Body of pancreas (tissue), 4 donors: ENCODE results near the gene PERCC1. TPM values are rescaled to one million over a fixed set of nuclear protein-coding genes. Genes with fewer than 3 reads are reported as not detected.

Experiments
- ATAC-seq: fragments of 150-250 bp; one replicate; pipeline ENCODE4 v1.9.1; 2016
- DNase-seq, 4 donors: peaks; one replicate each; pipeline ENCODE4 v3.0.0-alpha.2; 2019
- H3K27ac ChIP-seq, 4 donors: fragments of 200-600 bp; sonication (generic); 1 replicate in 3 of 4; 2 replicates in 1 of 4; pipeline versions ENCODE4 v1.5.1 to v1.6.1; 2016 to 2019; ENCODE audit warnings: mild to moderate bottlenecking in 1 of 4, mixed read lengths in 1 of 4, moderate library complexity in 1 of 4
- H3K27me3 ChIP-seq, 2 donors: fragments of 200-600 bp; sonication (generic); one replicate each; pipeline ENCODE4 v1.6.0; 2016; ENCODE audit warnings: mild to moderate bottlenecking in 1 of 2
- H3K36me3 ChIP-seq, 2 donors: fragments of 200-600 bp; sonication (generic); replicated peaks in 1 of 2; 2 replicates each; pipeline ENCODE4 v1.5.1; 2016; ENCODE audit warnings: low read depth in 2 of 2; ENCODE audit not compliant: insufficient read depth in 1 of 2
- H3K4me1 ChIP-seq: fragments of 200-600 bp; sonication (generic); one replicate; pipeline ENCODE4 v1.6.0; 2016
- H3K4me3 ChIP-seq, 2 donors: fragments of 200-600 bp; sonication (generic); 1 replicate in 1 of 2; 2 replicates in 1 of 2; pipeline ENCODE4 v1.5.1; 2016 to 2019
- H3K9me3 ChIP-seq, 3 donors: fragments of 200-600 bp; sonication (generic); 1 replicate in 2 of 3; 2 replicates in 1 of 3; pipeline ENCODE4 v1.5.1; 2016
- POLR2A ChIP-seq, 3 donors: fragments of 450-650 bp; IDR thresholded peaks; one replicate each; pipeline ENCODE4 v1.6.1; 2016; ENCODE audit warnings: antibody characterized with exemption in 3 of 3, mild to moderate bottlenecking in 2 of 3
- WGBS, 2 donors: methylation state at CpG; one replicate each; pipeline ENCODE4 v1.1.5; 2017; 5-methylcytosine and 5-hydroxymethylcytosine counted together
- intact Hi-C: fragments of 100-400 bp; cut with DNase I; formaldehyde crosslinking; loops from one replicate; pipeline ENCODE4 v1.15.1; 2023
- total RNA-seq, 2 donors: library from RNA; depleted of rRNA; stranded (reverse); fragments of >200 nt; gene quantifications; one replicate each; pipeline ENCODE4 v1.1.0, GENCODE V29; 2016
- TF ChIP-seq, protein P1 (sequence below), 7 experiments: fragments of 450-650 bp in 4 of 7; fragments of 200-600 bp in 3 of 7; sonication (generic) in 3 of 7; IDR thresholded peaks; one replicate each; pipeline ENCODE4 v1.5.1; 2016 to 2019; ENCODE audit warnings: antibody characterized with exemption in 7 of 7

Gene PERCC1
- total RNA-seq, 2 donors from 2014 or later: not detected

DNA sequence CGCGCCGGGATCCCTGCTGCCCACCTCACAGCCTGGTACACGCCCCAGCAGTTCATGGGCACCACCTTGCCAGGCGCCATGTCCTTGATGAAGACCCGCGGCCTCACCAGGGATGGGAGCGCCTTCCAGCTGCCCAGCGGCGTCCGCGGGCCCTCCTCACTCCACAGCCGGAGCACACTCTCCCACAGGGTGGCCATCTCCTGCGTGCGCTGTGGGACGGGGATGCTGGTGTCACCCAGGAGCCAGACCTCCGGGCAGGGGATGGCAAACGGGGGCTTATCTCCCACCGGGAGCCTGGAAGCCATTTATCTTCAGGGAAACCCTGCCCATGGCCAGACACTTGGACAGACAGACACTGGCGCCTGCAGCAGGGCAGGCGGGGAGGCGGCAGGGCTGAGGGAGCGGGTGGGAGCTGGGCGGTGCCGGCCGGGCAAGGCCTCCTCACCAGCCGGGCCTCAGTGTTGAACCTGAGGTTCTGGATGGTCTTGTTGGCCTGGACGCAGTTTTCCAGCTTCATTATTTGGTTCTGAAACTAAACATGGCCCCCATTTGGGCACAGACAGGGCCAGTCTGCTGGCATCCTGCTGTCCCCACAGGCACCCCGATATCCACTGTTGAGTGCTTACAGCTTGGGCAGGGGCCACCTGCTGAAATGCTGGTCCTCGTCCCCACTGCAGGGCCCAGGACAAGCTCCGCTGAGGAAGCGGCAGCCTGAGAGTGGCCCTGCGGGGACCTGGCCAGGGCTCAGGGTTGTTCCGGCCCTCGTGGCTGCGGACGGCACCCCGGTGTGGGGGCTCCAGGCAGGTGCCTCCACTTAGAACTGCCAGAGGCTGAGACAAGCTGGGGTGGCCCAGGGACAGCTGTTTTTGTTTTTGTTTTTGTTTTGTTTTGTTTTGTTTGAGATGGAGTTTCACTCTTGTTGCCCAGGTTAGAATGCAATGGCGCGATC, 4.0 kb downstream of the PERCC1 start:
- intact Hi-C loops: no loop called here
- ATAC-seq (no peak), DNase-seq (no peak)
- no peak overlapping the region for H3K27ac ChIP-seq
- TF ChIP-seq, protein P1, sequence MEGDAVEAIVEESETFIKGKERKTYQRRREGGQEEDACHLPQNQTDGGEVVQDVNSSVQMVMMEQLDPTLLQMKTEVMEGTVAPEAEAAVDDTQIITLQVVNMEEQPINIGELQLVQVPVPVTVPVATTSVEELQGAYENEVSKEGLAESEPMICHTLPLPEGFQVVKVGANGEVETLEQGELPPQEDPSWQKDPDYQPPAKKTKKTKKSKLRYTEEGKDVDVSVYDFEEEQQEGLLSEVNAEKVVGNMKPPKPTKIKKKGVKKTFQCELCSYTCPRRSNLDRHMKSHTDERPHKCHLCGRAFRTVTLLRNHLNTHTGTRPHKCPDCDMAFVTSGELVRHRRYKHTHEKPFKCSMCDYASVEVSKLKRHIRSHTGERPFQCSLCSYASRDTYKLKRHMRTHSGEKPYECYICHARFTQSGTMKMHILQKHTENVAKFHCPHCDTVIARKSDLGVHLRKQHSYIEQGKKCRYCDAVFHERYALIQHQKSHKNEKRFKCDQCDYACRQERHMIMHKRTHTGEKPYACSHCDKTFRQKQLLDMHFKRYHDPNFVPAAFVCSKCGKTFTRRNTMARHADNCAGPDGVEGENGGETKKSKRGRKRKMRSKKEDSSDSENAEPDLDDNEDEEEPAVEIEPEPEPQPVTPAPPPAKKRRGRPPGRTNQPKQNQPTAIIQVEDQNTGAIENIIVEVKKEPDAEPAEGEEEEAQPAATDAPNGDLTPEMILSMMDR (IDR thresholded peaks at IDR 0.05): no peak
- TF ChIP-seq POLR2A (IDR thresholded peaks at IDR 0.05): no peak
- no peak overlapping the region for H3K4me3 ChIP-seq
- H3K9me3 ChIP-seq: no peaks in the 10 kb centered on the region
- no peaks in the 10 kb centered on the region for H3K36me3 ChIP-seq
- H3K4me1 ChIP-seq: peaks cover 10% of the 10 kb centered on the region
- 80 to 89% methylated on average over 15 to 36 of the region's 40 CpGs for whole genome bisulfite sequencing, 2 donors
- H3K27me3 ChIP-seq: no peaks in the 10 kb centered on the region

DNA sequence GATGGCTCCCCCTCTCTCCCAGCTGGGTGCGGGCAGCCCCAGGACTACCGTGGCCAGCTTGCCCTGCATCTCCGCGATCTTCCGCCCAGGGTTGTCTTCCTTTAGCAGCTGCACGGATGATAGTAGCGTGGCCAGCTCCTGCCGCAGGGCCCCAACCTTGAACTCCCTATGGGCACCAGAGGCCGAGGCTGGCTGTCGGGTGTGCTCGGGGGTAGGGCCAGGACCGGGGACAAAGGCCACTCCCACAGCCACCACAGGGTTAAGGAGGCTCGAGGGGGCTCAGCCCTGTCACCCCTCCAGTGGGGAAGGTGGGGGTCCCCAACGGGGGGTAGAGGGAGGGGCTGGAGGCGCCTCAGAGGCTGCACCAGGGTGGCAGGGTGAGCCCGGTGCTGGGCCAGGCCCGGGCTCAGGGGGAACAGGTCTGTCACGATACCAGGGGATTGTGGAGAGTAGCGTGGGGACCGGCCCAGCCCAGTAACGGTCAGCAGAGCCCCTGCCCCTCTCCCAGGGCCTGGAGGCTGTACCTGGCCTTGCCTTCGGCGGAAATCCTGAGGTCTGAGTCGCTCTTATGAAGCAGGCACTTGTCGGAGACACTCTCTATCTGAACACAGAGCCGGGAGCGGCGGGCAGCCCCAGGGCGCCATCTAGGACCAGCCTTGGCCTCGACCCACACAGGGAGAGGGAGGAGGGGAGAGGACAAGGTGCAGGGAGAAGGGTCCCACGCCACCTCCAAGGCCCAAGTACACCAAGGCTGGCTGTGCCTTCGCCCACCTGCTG, 5.2 kb downstream of the PERCC1 start:
- H3K27ac ChIP-seq: no peak overlapping the region
- no peak overlapping the region for H3K4me3 ChIP-seq
- H3K9me3 ChIP-seq: no peaks in the 10 kb centered on the region
- H3K36me3 ChIP-seq: no peaks in the 10 kb centered on the region
- WGBS, 2 donors: 85 to 90% methylated on average over 16 to 30 of the region's 32 CpGs
- intact Hi-C loops: no loop called here
- ATAC-seq: no peak
- DNase-seq: no peak
- H3K4me1 ChIP-seq: peaks cover under 1% of the 10 kb centered on the region
- TF ChIP-seq POLR2A (IDR thresholded peaks at IDR 0.05): no peak
- TF ChIP-seq, protein P1 (IDR thresholded peaks at IDR 0.05): no peak
- no peaks in the 10 kb centered on the region for H3K27me3 ChIP-seq

DNA sequence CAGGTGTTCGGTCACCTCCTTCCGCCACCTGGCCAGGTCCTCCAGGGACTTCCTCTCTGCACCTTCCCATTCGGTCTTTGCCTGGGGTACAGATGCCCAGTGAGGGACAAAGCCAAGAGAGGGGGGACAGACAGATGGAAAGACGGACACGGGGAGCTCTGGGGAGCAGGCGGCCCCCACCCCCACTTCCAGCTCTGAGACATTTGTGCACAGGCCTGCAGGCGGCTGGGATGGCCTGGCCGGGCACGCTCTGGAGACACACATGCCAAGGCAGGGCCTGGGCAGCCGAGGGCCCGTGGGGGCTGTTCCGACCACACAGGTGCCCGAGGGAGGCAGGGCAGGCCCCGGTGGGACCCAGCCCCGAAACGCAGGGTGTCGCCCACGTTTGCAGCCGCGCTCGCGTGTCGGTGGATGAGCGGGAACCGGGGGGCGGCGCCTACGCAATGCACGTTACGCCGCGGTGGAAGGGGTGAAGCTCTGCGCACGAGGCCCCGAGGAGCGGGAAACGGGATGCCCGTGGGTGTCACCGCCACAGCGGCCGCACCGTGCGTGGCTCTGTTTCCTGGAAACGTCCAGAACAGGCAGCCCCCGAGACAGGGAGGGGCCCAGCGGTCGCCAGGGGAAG, 6.0 kb downstream of the PERCC1 start:
- no peak for ATAC-seq
- no peak overlapping the region for H3K27ac ChIP-seq
- no peaks in the 10 kb centered on the region for H3K9me3 ChIP-seq
- TF ChIP-seq, protein P1 (IDR thresholded peaks at IDR 0.05): no peak
- no peak for TF ChIP-seq POLR2A (IDR thresholded peaks at IDR 0.05)
- 85% methylated on average over 32 to 40 of the region's 47 CpGs for WGBS, 2 donors
- DNase-seq: no peak
- H3K36me3 ChIP-seq: no peaks in the 10 kb centered on the region
- H3K4me3 ChIP-seq: no peak overlapping the region
- no peaks in the 10 kb centered on the region for H3K4me1 ChIP-seq
- intact Hi-C loops: no loop called here
- no peaks in the 10 kb centered on the region for H3K27me3 ChIP-seq

DNA sequence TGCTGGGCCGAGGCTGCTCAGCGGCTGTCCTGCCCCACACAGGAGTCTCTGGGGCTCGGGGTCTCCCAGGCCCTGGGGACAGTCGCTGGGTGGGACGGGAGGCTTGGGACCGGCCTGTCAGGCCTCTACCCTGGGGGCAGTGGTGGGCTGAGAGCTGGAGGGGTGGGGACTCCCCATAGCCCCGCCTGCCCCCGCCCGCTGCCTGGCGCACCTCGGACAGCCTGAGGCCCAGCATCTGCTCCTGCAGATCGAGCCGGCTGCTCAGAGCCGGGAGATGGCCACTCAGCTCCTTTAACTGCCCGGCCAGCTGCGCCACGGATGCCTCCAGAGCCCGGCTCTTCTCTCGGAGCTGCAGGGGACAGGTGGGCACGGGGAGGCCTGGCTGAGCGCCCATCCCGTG, 6.7 kb downstream of the PERCC1 start:
- no peak overlapping the region for H3K27ac ChIP-seq
- H3K9me3 ChIP-seq: no peaks in the 10 kb centered on the region
- no peak for TF ChIP-seq POLR2A (IDR thresholded peaks at IDR 0.05)
- TF ChIP-seq, protein P1 (IDR thresholded peaks at IDR 0.05): no peak
- H3K27me3 ChIP-seq: no peaks in the 10 kb centered on the region
- intact Hi-C loops: no loop called here
- H3K36me3 ChIP-seq: no peaks in the 10 kb centered on the region
- 81% methylated on average over 18 of the region's 22 CpGs; no CpG with 5 or more reads in 1 of the 2 donors for WGBS, 2 donors
- no peak overlapping the region for H3K4me3 ChIP-seq
- H3K4me1 ChIP-seq: no peaks in the 10 kb centered on the region
- ATAC-seq (no peak), DNase-seq (no peak)
